T1000 (cell line): ENCODE data around the gene CES3.

ENCODE experiments used
- DNase-seq: peaks from one replicate; lab custom pipeline; 2025; ENCODE audit warnings: mixed read lengths; lab: John Stamatoyannopoulos, UW

The CES3 gene

GRCh38 chr16:66961065-66961744 lies at the start of gene CES3:
Gene CES3, plus strand, starts transcription at chr16:66961266. Its CDS starts 42 bp downstream, at chr16:66961308.
- DNase-seq: no peak

- no peak for DNase-seq
Observed at GRCh38 chr16:66911801-66912200, 49.3 kb upstream of the CES3 start.

- DNase-seq: no peak
Observed at GRCh38 chr16:66913081-66913480, 48.0 kb upstream of the CES3 start.

GRCh38 chr16:66913711-66914110 lies 47.4 kb upstream of the CES3 start:
- DNase-seq: no peak

GRCh38 chr16:66914541-66914940 lies 46.5 kb upstream of the CES3 start:
- DNase-seq: no peak

GRCh38 chr16:66915041-66915440 lies 46.0 kb upstream of the CES3 start:
- DNase-seq: no peak

- DNase-seq: no peak
Observed at GRCh38 chr16:66916518-66916917, 44.5 kb upstream of the CES3 start.

GRCh38 chr16:66917741-66918140 lies 43.3 kb upstream of the CES3 start:
- no peak for DNase-seq

GRCh38 chr16:66918355-66918754 lies 42.7 kb upstream of the CES3 start:
- no peak for DNase-seq

GRCh38 chr16:66918803-66919568 lies 42.1 kb upstream of the CES3 start, which contains the start of gene CDH16:
Gene CDH16, minus strand, starts transcription at chr16:66918885. Its CDS starts 820 bp downstream, at chr16:66918065.
- no peak for DNase-seq

GRCh38 chr16:66919569-66920298 lies 41.3 kb upstream of the CES3 start:
- no peak for DNase-seq

- DNase-seq: no peak
Observed at GRCh38 chr16:66920299-66920590, 40.8 kb upstream of the CES3 start.

- no peak for DNase-seq
Observed at GRCh38 chr16:66920924-66921680, 40.0 kb upstream of the CES3 start.

- DNase-seq: no peak
Observed at GRCh38 chr16:66921729-66922450, 39.2 kb upstream of the CES3 start.

GRCh38 chr16:66923247-66923731 lies 37.8 kb upstream of the CES3 start:
- DNase-seq: no peak

- no peak for DNase-seq
Observed at GRCh38 chr16:66923866-66924265, 37.2 kb upstream of the CES3 start.

GRCh38 chr16:66924527-66925321 lies 36.3 kb upstream of the CES3 start:
- no peak for DNase-seq

- DNase-seq: no peak
Observed at GRCh38 chr16:66925322-66925840, 35.7 kb upstream of the CES3 start, which contains the start of gene RRAD. Gene RRAD, minus strand, starts transcription at chr16:66925535. Its CDS starts 356 bp downstream, at chr16:66925179.

GRCh38 chr16:66926171-66926947 lies 34.7 kb upstream of the CES3 start:
- no peak for DNase-seq
